BLaER1 treated with 17β-estradiol and CSF1 and Interleukin-3, amounts not matched to agents 10 nM and 100 nM (cell line): ENCODE results near the gene LEMD2.
A peak's percentile ranks its signal among the peaks of the same experiment; 100 is the strongest.

ENCODE experiments used
- H3K27ac ChIP-seq, 11 experiments: shearing (Covaris generic); formaldehyde crosslinking; 2 replicates each; pipeline ENCODE4 v1.8.1; 2022
- H3K27me3 ChIP-seq, 11 experiments: shearing (Covaris generic); formaldehyde crosslinking; 2 replicates each; pipeline ENCODE4 v1.8.1; 2022
- H3K36me3 ChIP-seq, 11 experiments: shearing (Covaris generic); formaldehyde crosslinking; 2 replicates each; pipeline ENCODE4 v1.8.1; 2022
- H3K4me1 ChIP-seq, 10 experiments: shearing (Covaris generic); formaldehyde crosslinking; 2 replicates each; pipeline ENCODE4 v1.8.1; 2022
- H3K4me2 ChIP-seq, 11 experiments: shearing (Covaris generic); formaldehyde crosslinking; 2 replicates each; pipeline ENCODE4 v1.8.1; 2022
- H3K4me3 ChIP-seq, 10 experiments: shearing (Covaris generic); formaldehyde crosslinking; 2 replicates each; pipeline ENCODE4 v1.8.1; 2022
- H3K9ac ChIP-seq, 11 experiments: shearing (Covaris generic); formaldehyde crosslinking; 2 replicates each; pipeline ENCODE4 v1.8.1; 2022
- H3K9me3 ChIP-seq, 11 experiments: shearing (Covaris generic); formaldehyde crosslinking; replicated peaks in 1 of 11; 2 replicates each; pipeline ENCODE4 v1.8.1; 2022
- H4K20me1 ChIP-seq, 11 experiments: shearing (Covaris generic); formaldehyde crosslinking; 2 replicates each; pipeline ENCODE4 v1.8.1; 2022
- Cebpa-rat ChIP-seq, 11 experiments: shearing (Covaris generic); IDR thresholded peaks; 2 replicates each; pipeline ENCODE4 v1.8.1; 2022

Gene LEMD2

DNA sequence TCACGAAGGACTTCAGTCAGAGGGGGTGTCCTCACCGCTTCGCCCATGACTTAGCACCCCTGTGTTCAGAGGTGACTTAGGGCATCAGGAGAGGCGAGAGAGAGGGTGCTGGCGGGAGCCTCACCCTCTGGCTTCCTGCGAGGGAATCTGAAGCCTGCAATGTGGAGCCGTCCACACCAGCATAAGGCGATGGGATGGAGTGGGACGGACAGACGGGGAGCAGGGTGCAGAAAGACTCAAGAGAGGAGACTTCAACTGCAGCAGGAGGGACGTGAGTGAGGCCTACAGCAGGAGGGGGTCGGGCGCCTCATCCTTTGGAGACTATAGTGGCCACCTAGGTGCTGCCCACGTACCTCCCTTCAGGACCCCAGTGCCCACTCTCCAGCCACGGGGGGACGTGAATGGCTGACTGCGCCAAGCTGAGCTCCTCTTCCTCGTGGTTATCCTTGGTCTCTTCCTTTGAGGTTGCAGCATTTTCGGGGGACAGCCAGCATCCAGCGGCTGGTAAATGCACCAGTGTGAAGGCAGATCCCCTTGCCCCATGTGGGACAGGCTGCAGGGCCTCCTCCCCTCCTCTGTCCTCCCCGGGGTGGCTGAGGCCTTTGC, 41.8 kb upstream of the LEMD2 start:
- Histone ChIP-seq H3K4me2 (no peak overlapping the region), H3K9ac (no peak overlapping the region), H3K4me1 (peaks cover 0 to 8% (median 0%) of the 10 kb centered on the region in 10 experiments; a peak in 4 of 20 replicates), H3K27me3 (no peaks in the 10 kb centered on the region), H3K4me3 (no peak overlapping the region), H3K36me3 (no peaks in the 10 kb centered on the region), H3K9me3 (peaks cover 0 to 16% (median 7%) of the 10 kb centered on the region in 11 experiments; a peak in 12 of 22 replicates), H4K20me1 (peaks cover 0 to 19% (median 0%) of the 10 kb centered on the region in 11 experiments; a peak in 2 of 22 replicates), H3K27ac (no peak overlapping the region)
- TF ChIP-seq Cebpa-rat (IDR thresholded peaks at IDR 0.05) = no peak

DNA sequence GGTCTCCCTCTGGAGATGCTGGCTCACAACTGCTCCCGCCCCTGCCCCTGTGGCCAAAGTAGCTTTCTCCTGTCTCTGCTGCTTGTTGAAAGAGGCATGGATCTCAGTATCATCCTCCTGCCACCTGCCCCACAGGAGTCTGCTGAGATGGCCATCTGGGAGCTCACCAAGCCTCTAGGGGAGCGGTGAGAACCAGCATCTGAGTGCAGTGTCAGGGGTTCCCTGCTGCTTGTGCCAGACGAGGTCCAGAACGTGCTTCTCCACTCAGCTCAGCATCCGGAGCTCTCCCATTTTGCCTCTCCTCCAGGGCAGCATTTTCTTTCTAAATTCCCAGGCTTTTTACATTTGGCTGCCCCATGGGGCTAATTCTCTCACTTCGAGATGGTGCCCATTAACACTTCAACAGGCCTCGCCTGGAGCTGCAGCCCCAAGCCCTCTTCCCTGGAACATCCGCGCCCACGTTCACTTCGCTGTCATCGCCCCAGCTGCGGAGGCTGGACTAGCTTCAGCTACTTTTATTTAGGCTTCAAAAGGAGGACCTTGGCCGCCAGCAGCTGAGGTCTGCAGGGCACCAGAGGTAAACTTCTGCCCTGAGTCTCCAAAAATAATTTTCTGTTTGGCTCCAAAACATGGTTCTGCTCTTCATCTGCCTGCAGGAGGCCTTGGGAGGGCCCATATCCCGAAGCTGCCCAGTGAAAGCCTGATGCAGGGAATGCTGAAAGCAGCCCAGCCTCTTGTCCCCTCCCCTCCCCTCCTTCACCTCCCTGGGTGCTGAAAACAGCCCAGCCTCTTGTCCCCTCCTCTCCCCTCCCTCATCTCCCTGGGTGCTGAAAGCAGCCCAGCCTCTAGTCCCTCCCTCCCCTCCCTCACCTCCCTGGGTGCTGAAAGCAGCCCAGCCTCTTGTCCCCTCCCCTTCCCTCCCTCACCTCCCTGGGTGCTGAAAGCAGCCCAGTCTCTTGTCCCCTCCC, 40.1 kb upstream of the LEMD2 start:
- H3K27ac ChIP-seq = no peak overlapping the region
- TF ChIP-seq Cebpa-rat (IDR thresholded peaks at IDR 0.05) = no peak

DNA sequence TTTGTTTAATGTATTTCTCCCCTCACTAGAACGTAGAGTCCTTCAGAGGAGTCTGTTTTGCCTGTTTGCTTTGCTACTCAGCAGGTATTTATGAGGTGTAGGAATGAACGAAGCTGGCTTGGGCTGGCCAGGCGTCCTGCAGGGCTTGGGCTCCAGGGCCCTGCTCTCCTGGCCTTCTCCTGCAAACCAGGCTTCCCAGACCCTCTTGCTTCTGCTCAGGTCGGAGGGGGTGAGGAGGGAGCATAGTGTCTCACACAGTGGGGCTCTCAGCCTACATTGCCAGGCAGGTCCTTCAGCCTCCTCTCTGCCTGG, 39.5 kb upstream of the LEMD2 start:
- no peaks in the 10 kb centered on the region for H3K27me3 ChIP-seq
- no peaks in the 10 kb centered on the region for H3K4me1 ChIP-seq
- no peak overlapping the region for H3K9ac ChIP-seq
- H3K4me2 ChIP-seq = no peak overlapping the region
- no peak overlapping the region for H3K27ac ChIP-seq
- H3K4me3 ChIP-seq = no peak overlapping the region
- H3K36me3 ChIP-seq = no peaks in the 10 kb centered on the region
- TF ChIP-seq Cebpa-rat (IDR thresholded peaks at IDR 0.05) = no peak
- peaks cover 0 to 23% (median 0%) of the 10 kb centered on the region in 11 experiments; a peak in 2 of 22 replicates for H4K20me1 ChIP-seq
- peaks cover 0 to 3% (median 2%) of the 10 kb centered on the region in 11 experiments; a peak in 11 of 22 replicates for H3K9me3 ChIP-seq

More for the DNA sequence above, 40.1 kb upstream of the LEMD2 start:
- no peaks in the 10 kb centered on the region for H3K36me3 ChIP-seq
- no peak overlapping the region for H3K9ac ChIP-seq
- no peak overlapping the region for H3K4me2 ChIP-seq
- H3K4me3 ChIP-seq = no peak overlapping the region
- H3K27me3 ChIP-seq = no peaks in the 10 kb centered on the region
- H3K4me1 ChIP-seq = no peaks in the 10 kb centered on the region
- H3K9me3 ChIP-seq = peaks cover 0 to 9% (median 7%) of the 10 kb centered on the region in 11 experiments; a peak in 12 of 22 replicates
- peaks cover 0 to 19% (median 0%) of the 10 kb centered on the region in 11 experiments; a peak in 2 of 22 replicates for H4K20me1 ChIP-seq

DNA sequence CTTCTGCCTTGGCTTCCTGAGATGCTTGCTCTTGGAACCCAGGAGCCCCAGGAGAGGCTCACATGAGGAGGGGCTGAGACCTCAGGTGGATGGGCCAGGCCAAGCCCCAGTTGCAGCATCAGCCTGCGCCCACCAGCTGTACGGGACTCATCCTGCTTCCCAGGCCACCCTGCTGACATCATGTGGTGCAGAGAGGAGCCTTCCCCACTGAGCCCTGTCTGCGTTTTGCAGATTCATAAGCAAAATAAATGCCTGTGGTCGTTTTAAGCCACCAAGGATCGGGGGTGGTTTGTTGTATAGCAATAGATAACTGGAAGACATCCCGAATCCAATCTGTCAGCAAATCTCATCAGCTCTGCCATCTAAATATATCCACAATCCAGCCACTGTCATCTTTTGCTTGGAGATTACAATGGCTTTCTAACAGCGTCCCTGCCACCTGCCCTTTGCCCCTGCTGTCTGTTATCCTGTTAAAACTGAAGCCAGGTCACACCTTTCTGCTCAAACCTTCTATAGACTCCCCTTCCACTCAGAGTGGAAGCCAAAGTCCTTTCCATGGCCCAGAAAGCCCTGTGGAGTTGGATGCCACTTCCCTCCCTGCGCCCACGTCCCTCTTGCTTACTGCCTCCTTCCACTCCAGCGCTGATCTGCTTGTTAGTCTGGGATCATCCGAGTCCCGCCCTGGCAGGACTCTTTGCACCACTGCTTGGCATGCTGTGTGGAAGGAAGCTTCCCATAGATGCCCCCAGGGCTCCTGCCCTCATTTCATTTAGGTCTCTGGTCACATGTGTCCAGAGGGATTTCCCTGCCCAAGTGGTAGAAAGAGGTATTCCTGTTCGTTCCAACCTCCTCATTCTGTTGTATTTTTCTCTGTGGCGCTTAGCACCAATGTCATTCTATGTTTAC, 38.9 kb upstream of the LEMD2 start:
- Histone ChIP-seq H3K36me3 (no peaks in the 10 kb centered on the region), H3K4me2 (no peak overlapping the region), H3K4me1 (no peaks in the 10 kb centered on the region), H3K27me3 (no peaks in the 10 kb centered on the region), H3K4me3 (no peak overlapping the region), H4K20me1 (peaks cover 0 to 23% (median 0%) of the 10 kb centered on the region in 11 experiments; a peak in 2 of 22 replicates), H3K9me3 (no peaks in the 10 kb centered on the region), H3K9ac (no peak overlapping the region), H3K27ac (no peak overlapping the region)
- no peak for TF ChIP-seq Cebpa-rat (IDR thresholded peaks at IDR 0.05)

DNA sequence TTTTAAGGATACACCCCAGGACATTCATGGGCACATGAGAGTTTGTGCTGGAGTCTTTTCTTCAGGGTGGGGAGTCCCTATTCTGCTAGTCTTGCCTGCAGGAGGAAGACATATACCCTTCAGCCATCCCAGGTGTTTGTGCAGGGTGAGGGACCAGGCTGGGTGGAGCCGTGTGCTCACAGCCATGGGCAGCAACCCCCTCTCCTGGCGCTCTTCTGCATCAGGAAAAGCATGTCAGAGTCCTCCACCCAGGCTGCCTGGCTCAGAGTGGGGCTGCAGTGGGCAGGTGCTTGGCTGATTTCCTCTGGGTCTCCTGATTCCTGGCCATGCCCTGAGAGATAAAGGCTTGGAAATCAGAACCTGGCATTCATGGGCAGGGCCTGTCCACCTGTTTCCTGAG, 37.6 kb upstream of the LEMD2 start:
- Histone ChIP-seq H3K9ac (no peak overlapping the region), H3K4me2 (no peak overlapping the region), H3K4me3 (no peak overlapping the region), H3K36me3 (no peaks in the 10 kb centered on the region), H4K20me1 (peaks cover 0 to 23% (median 0%) of the 10 kb centered on the region in 11 experiments; a peak in 2 of 22 replicates), H3K9me3 (no peaks in the 10 kb centered on the region), H3K27me3 (no peaks in the 10 kb centered on the region), H3K4me1 (peaks cover 0 to 1% (median 0%) of the 10 kb centered on the region in 10 experiments; a peak in 3 of 20 replicates), H3K27ac (no peak overlapping the region)
- no peak for TF ChIP-seq Cebpa-rat (IDR thresholded peaks at IDR 0.05)

DNA sequence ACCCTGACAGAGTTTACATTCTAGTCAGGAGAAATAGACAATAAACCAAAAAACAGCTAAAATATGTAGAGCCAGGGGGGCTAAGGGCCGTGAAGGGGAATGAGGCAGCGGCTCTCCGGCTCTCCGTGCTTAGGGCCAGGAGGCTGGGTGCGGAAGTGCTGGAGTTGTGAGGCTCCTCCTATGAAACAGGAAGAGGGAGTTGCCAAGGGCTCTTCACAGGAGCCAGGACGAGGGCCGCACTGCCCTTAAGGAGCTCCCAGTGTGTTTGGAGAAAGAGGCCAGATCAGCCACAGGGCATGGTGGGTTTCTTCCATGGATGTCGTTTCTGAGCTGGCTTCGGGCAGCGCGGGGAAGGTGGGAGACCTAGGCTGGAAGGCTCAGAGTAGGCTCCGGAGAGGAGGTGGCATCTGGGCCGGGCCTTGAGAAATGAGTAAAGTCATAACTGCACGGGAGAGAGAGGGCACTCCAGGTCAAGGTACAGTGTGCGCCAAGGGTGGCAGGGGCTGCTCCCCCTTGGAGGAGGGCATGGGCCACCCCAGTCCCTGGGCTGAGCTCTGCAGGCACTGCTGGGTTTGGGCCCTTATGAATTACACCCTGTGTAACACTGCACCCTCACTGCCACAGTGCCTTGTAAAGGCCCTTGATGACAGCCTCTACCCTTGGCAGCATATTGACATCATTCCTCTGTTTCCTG, 35.7 kb upstream of the LEMD2 start:
- peaks cover 7 to 15% (median 13%) of the 10 kb centered on the region in 10 experiments; a peak in 17 of 20 replicates for H3K4me1 ChIP-seq

DNA sequence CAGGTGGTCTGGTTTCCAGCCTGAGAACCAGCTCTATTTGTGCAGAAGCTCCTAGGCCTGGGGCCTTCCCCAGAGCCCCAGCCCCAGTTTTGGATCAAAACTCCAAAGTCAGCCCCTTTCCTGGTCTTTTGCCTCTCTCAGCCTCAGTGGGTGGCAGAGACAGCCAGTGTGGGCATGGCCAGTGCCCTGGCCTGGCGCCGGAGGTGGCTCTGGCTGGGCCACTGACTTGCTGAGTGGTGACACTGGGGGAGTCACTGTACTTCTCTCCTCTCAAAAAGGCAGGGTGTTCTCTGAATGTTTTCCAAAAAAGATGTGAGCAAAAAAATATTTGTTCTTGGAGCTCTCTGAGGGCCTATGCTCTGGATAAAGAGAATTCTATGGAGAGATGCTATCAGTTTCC, 34.9 kb upstream of the LEMD2 start:
- Histone ChIP-seq H3K36me3 (no peaks in the 10 kb centered on the region), H3K4me2 (no peak overlapping the region), H3K4me1 (peaks cover 7 to 15% (median 13%) of the 10 kb centered on the region in 10 experiments; a peak in 17 of 20 replicates), H3K27me3 (no peaks in the 10 kb centered on the region), H3K27ac (no peak overlapping the region), H3K4me3 (no peak overlapping the region), H4K20me1 (peaks cover 0 to 23% (median 0%) of the 10 kb centered on the region in 11 experiments; a peak in 2 of 22 replicates), H3K9ac (no peak overlapping the region), H3K9me3 (no peaks in the 10 kb centered on the region)
- no peak for TF ChIP-seq Cebpa-rat (IDR thresholded peaks at IDR 0.05)

More for the DNA sequence above, 35.7 kb upstream of the LEMD2 start:
- Histone ChIP-seq H3K27ac (no peak overlapping the region), H4K20me1 (peaks cover 0 to 23% (median 0%) of the 10 kb centered on the region in 11 experiments; a peak in 2 of 22 replicates), H3K4me2 (0 out of 22 replicates have a peak overlapping the region, but pooled peaks of 1 of the 11 experiments have one; percentile 9), H3K36me3 (no peaks in the 10 kb centered on the region), H3K27me3 (no peaks in the 10 kb centered on the region), H3K9me3 (no peaks in the 10 kb centered on the region), H3K9ac (no peak overlapping the region), H3K4me3 (no peak overlapping the region)
- no peak for TF ChIP-seq Cebpa-rat (IDR thresholded peaks at IDR 0.05)
